OCI-LY1 (cell line): Measurements from ENCODE around the gene STRN4.

Source experiments
- CTCF ChIP-seq: fragments of 200-600 bp; sonication (generic), shearing (Covaris generic); IDR thresholded peaks from 2 replicates; pipeline ENCODE4 v1.5.1; 2017; ENCODE audit warnings: mild to moderate bottlenecking, antibody characterized with exemption, low read length, moderate library complexity, mixed read lengths
- EZH2 ChIP-seq: fragments of 200-600 bp; sonication (generic), shearing (Covaris generic); IDR thresholded peaks from 2 replicates; pipeline ENCODE4 v1.8.0; 2017; ENCODE audit warnings: borderline replicate concordance, mixed run types, mild to moderate bottlenecking, antibody characterized with exemption, low read length, moderate library complexity, mixed read lengths

GRCh38 chr19:46759817-46760333 lies 13.6 kb upstream of the STRN4 start:
- TF ChIP-seq CTCF (no peak), EZH2 (no peak)
